H1 (cell line): ENCODE results near the gene DDX1. TPM values are rescaled to one million over a fixed set of nuclear protein-coding genes. Genes with fewer than 3 reads are reported as not detected.

Experiments
- CTCF ChIA-PET: fragments of 300-600 bp; sonication (Branson Sonifier 250); formaldehyde crosslinking; loops from one replicate; lab custom pipeline; 2021; ENCODE audit not compliant: partially characterized antibody; lab: Charles Lee
- POLR2A ChIA-PET: fragments of 300-600 bp; sonication (Branson Sonifier 250); formaldehyde crosslinking; loops from one replicate; lab custom pipeline; 2021; ENCODE audit warnings: inconsistent platforms; ENCODE audit not compliant: partially characterized antibody; lab: Charles Lee
- DNase-seq, 2 experiments: peaks; one replicate each; pipeline versions ENCODE4 v3.0.0 to v3.0.0-alpha.2; 2010 to 2022; ENCODE audit warnings: low spot score in 2 of 2, low read depth in 1 of 2, mixed read lengths in 1 of 2
- FAIRE-seq: peaks from 2 replicates; lab custom pipeline; 2011; peaks lifted over from hg19 to GRCh38; lab: Jason Lieb, UNC
- H2AFZ ChIP-seq: 2 replicates; pipeline ENCODE4 v1.8.1; 2012; ENCODE audit warnings: low read length, inconsistent platforms
- H2AK5ac ChIP-seq: 2 replicates; pipeline ENCODE4 v1.6.1; 2013; ENCODE audit warnings: low read depth, low read length
- H2BK120ac ChIP-seq: replicated peaks from 2 replicates; pipeline ENCODE3; 2013; ENCODE audit warnings: low read depth, low read length, inconsistent platforms
- H2BK12ac ChIP-seq: 2 replicates; pipeline ENCODE4 v1.6.1; 2013; ENCODE audit warnings: low read depth, low read length
- H2BK15ac ChIP-seq: 2 replicates; pipeline ENCODE4 v1.6.1; 2013; ENCODE audit warnings: low read length
- H2BK20ac ChIP-seq: 2 replicates; pipeline ENCODE4 v1.6.1; 2013; ENCODE audit warnings: low read length
- H2BK5ac ChIP-seq: 2 replicates; pipeline ENCODE4 v1.6.1; 2013; ENCODE audit warnings: low read depth, low read length
- H3K14ac ChIP-seq: 2 replicates; pipeline ENCODE4 v1.6.1; 2013; ENCODE audit warnings: inconsistent platforms; ENCODE audit not compliant: insufficient read length
- H3K18ac ChIP-seq: 2 replicates; pipeline ENCODE4 v1.6.1; 2013; ENCODE audit warnings: low read length; ENCODE audit errors: extremely low read depth
- H3K23ac ChIP-seq: 2 replicates; pipeline ENCODE4 v1.6.1; 2013; ENCODE audit warnings: inconsistent platforms; ENCODE audit not compliant: insufficient read length
- H3K23me2 ChIP-seq: 2 replicates; pipeline ENCODE4 v1.6.1; 2013; ENCODE audit warnings: low read depth, low read length
- H3K27ac ChIP-seq: 2 replicates; pipeline ENCODE4 v1.6.1; 2011; ENCODE audit warnings: low read depth, low read length, inconsistent platforms
- H3K27me3 ChIP-seq, 4 experiments: replicated peaks in 1 of 4; 1 replicate in 1 of 4; 2 replicates in 3 of 4; pipeline versions ENCODE4 v1.6.1 to v1.8.1; 2011 to 2013; ENCODE audit warnings: low read length in 3 of 4, mild to moderate bottlenecking in 3 of 4, inconsistent platforms in 2 of 4, mixed read lengths in 2 of 4, moderate library complexity in 1 of 4; ENCODE audit not compliant: control insufficient read depth in 3 of 4, insufficient read depth in 3 of 4; ENCODE audit errors: extremely low read depth in 1 of 4
- H3K36me3 ChIP-seq, 4 experiments: 2 replicates each; pipeline versions ENCODE4 v1.6.1 to v1.8.1; 2011 to 2013; ENCODE audit warnings: mild to moderate bottlenecking in 4 of 4, low read length in 3 of 4, moderate library complexity in 2 of 4, control low read depth in 1 of 4, inconsistent platforms in 1 of 4; ENCODE audit not compliant: insufficient read depth in 4 of 4, control insufficient read depth in 2 of 4
- H3K4ac ChIP-seq: replicated peaks from 2 replicates; pipeline ENCODE3; 2013; ENCODE audit warnings: low read length, low read depth, mixed read lengths, inconsistent platforms; ENCODE audit not compliant: insufficient read length
- H3K4me1 ChIP-seq, 4 experiments: replicated peaks in 1 of 4; 1 replicate in 1 of 4; 2 replicates in 3 of 4; pipeline versions ENCODE4 v1.6.1 to v1.8.1; 2011 to 2013; ENCODE audit warnings: low read length in 3 of 4, inconsistent platforms in 2 of 4, mixed read lengths in 1 of 4; ENCODE audit not compliant: insufficient read depth in 4 of 4, control insufficient read depth in 3 of 4
- H3K4me2 ChIP-seq, 2 experiments: 2 replicates each; pipeline versions ENCODE4 v1.6.1 to v1.8.1; 2011 to 2013; ENCODE audit warnings: low read depth in 2 of 2, low read length in 2 of 2, control low read depth in 1 of 2, inconsistent platforms in 1 of 2, mild to moderate bottlenecking in 1 of 2; ENCODE audit not compliant: insufficient read depth in 1 of 2
- H3K4me3 ChIP-seq, 4 experiments: fragments of 200-600, 300-600 bp in 1 of 4; sonication (generic), shearing (Covaris generic), sonication (Bioruptor Twin) in 1 of 4; 2 replicates each; pipeline versions ENCODE4 v1.5.1 to v1.8.1; 2011 to 2016; ENCODE audit warnings: low read length in 4 of 4, low read depth in 3 of 4, control low read depth in 2 of 4, inconsistent platforms in 2 of 4, mild to moderate bottlenecking in 2 of 4, mixed read lengths in 1 of 4, moderate library complexity in 1 of 4; ENCODE audit not compliant: insufficient read depth in 2 of 4; ENCODE audit errors: extremely low read depth in 1 of 4
- H3K56ac ChIP-seq: replicated peaks from 2 replicates; pipeline ENCODE3; 2013; ENCODE audit warnings: low read depth, mild to moderate bottlenecking, mixed read lengths, low read length, inconsistent platforms; ENCODE audit not compliant: insufficient read length
- H3K79me1 ChIP-seq: 2 replicates; pipeline ENCODE4 v1.6.1; 2013; ENCODE audit warnings: low read depth, low read length, control low read depth
- H3K79me2 ChIP-seq, 2 experiments: 2 replicates each; pipeline versions ENCODE4 v1.6.1 to v1.8.1; 2012 to 2013; ENCODE audit warnings: low read length in 2 of 2, mild to moderate bottlenecking in 2 of 2, inconsistent platforms in 1 of 2; ENCODE audit not compliant: insufficient read depth in 2 of 2, control insufficient read depth in 1 of 2
- H3K9ac ChIP-seq, 4 experiments: replicated peaks in 1 of 4; 1 replicate in 1 of 4; 2 replicates in 3 of 4; pipeline versions ENCODE4 v1.6.1 to v1.8.1; 2011 to 2013; ENCODE audit warnings: low read depth in 3 of 4, low read length in 3 of 4, control low read depth in 2 of 4, mild to moderate bottlenecking in 2 of 4, moderate library complexity in 2 of 4, inconsistent platforms in 1 of 4; ENCODE audit errors: extremely low read depth in 1 of 4
- H3K9me3 ChIP-seq, 2 experiments: 2 replicates each; pipeline versions ENCODE4 v1.6.1 to v1.8.1; 2012 to 2013; ENCODE audit warnings: mild to moderate bottlenecking in 2 of 2, moderate library complexity in 2 of 2, control low read depth in 1 of 2, inconsistent platforms in 1 of 2, low read depth in 1 of 2, low read length in 1 of 2, mixed read lengths in 1 of 2; ENCODE audit not compliant: insufficient read depth in 2 of 2
- H4K20me1 ChIP-seq, 2 experiments: replicated peaks in 1 of 2; 2 replicates each; pipeline versions ENCODE3 to v1.8.1; 2011 to 2013; ENCODE audit warnings: inconsistent platforms in 2 of 2, low read length in 2 of 2, mild to moderate bottlenecking in 1 of 2; ENCODE audit not compliant: insufficient read depth in 2 of 2, control insufficient read depth in 1 of 2
- H4K5ac ChIP-seq: 2 replicates; pipeline ENCODE4 v1.6.1; 2013; ENCODE audit warnings: low read length, low read depth, mixed read lengths, inconsistent platforms; ENCODE audit not compliant: insufficient read length
- H4K8ac ChIP-seq: 2 replicates; pipeline ENCODE4 v1.8.0; 2013; ENCODE audit warnings: mild to moderate bottlenecking, moderate library complexity, low read length, inconsistent platforms; ENCODE audit not compliant: insufficient read depth; ENCODE audit errors: extremely low read depth
- H4K91ac ChIP-seq: replicated peaks from 2 replicates; pipeline ENCODE3; 2013; ENCODE audit warnings: low read length, mixed read lengths, inconsistent platforms; ENCODE audit not compliant: insufficient read length
- WGBS, 2 experiments: shearing (Covaris generic) in 1 of 2; methylation state at CpG; one replicate each; pipeline versions ENCODE4 v1.1.6 to v1.1.7; 2013 to 2015; ENCODE audit warnings: low lambda C conversion rate in 2 of 2, mixed read lengths in 2 of 2, inconsistent platforms in 1 of 2, low coverage in 1 of 2, missing lambda C conversion rate in 1 of 2; ENCODE audit not compliant: insufficient replicate concordance in 2 of 2, insufficient coverage in 1 of 2, insufficient read length in 1 of 2; ENCODE audit errors: extremely low coverage in 1 of 2, missing lambda C conversion rate in 1 of 2; 5-methylcytosine and 5-hydroxymethylcytosine counted together
- polyA plus RNA-seq, 7 experiments: library from polyadenylated mRNA; depleted of rRNA in 3 of 7; stranded (reverse) in 5 of 7; unstranded in 2 of 7; fragments of >200 nt in 5 of 7; fragments of 200-250 nt in 2 of 7; gene quantifications; 1 replicate in 5 of 7; 2 replicates in 1 of 7; 4 replicates in 1 of 7; pipeline versions ENCODE4 v1.2.1 to v1.2.3, GENCODE V29; 2011 to 2013; ENCODE audit warnings: missing spikeins in 2 of 7, mixed read lengths in 2 of 7
- total RNA-seq: library from RNA; stranded (reverse); fragmentation: NEBNext Ultra II Directional; extraction: Animal tissue kit (Norgen Biotek cat#: 25700); gene quantifications from 2 replicates; pipeline ENCODE4 v1.2.1, GENCODE V29; 2021

Gene DDX1
- total and polyA plus RNA-seq, 2 of the 8 experiments (the other 6 are each of a cell fraction or from before 2014, with no cell fraction given): 51.1 to 161 TPM

DNA sequence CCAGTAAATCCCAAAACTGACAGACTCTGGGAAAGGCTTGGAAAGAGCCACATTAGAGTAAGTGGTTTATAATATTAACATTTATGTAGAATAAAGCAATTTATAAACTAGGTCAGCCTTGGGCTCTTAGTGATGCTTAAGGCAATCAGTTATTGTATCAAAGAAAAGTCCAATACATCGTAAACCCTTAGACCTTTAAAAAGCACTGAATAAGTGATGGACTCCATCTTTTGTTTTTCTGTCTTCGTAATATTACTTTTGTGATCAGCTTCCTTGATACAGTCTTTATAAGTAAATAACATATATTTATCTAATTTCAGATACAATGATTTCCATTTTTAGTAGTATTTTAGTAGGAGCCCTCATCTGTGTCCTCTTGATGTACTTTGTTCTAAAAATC is 28.7 kb downstream of the DDX1 start:
- H4K8ac ChIP-seq: no peak overlapping the region
- H2BK12ac ChIP-seq: no peak overlapping the region
- no peaks in the 10 kb centered on the region for H3K79me2 ChIP-seq
- peaks cover 12 to 79% (median 43%) of the 10 kb centered on the region in 4 experiments for H3K36me3 ChIP-seq
- CTCF ChIA-PET: no interaction called here
- no peak overlapping the region for H2AK5ac ChIP-seq
- H3K27me3 ChIP-seq: no peaks in the 10 kb centered on the region
- no peak overlapping the region for H4K91ac ChIP-seq
- POLR2A ChIA-PET: no interaction called here
- no peaks in the 10 kb centered on the region for H3K9me3 ChIP-seq
- H3K14ac ChIP-seq: no peak overlapping the region
- no peak overlapping the region for H4K5ac ChIP-seq
- H4K20me1 ChIP-seq: peaks cover 0 to 6% of the 10 kb centered on the region in 2 experiments
- no peaks in the 10 kb centered on the region; the same call in 1 of the 2 replicates for H3K23me2 ChIP-seq
- H3K4me1 ChIP-seq: no peaks in the 10 kb centered on the region
- H3K4ac ChIP-seq: no peak overlapping the region
- no peak overlapping the region for H2BK20ac ChIP-seq
- H2AFZ ChIP-seq: no peak overlapping the region
- H3K4me3 ChIP-seq: no peak overlapping the region
- no peak overlapping the region for H2BK15ac ChIP-seq
- no peak overlapping the region for H3K18ac ChIP-seq
- no peak overlapping the region for H3K27ac ChIP-seq
- no peak overlapping the region for H3K23ac ChIP-seq
- H2BK5ac ChIP-seq: no peak overlapping the region
- no peak overlapping the region for H2BK120ac ChIP-seq
- DNase-seq (no peak), FAIRE-seq (no peak)
- no peak overlapping the region for H3K9ac ChIP-seq
- 93% methylated on average over 2 of the region's 2 CpGs; no CpG with 5 or more reads in 1 of the 2 experiments for WGBS, 2 experiments
- H3K4me2 ChIP-seq: no peak overlapping the region
- no peaks in the 10 kb centered on the region for H3K79me1 ChIP-seq
- no peak overlapping the region for H3K56ac ChIP-seq
